ENCODE data around the gene VWCE. TPM values are rescaled to one million over a fixed set of nuclear protein-coding genes. Genes with fewer than 3 reads are reported as not detected.

The VWCE gene
- total and polyA plus RNA-seq, 7 donors = 0.49 to 5.5 (median 0.61) TPM; not detected in 2

- Histone ChIP-seq H3K27ac (peak overlapping the region in 3 of 4 donors; percentile 17 to 59 (median 17)), H3K36me3 (peaks cover 0 to 6% (median 3%) of the 10 kb centered on the region in 4 donors), H3K4me3 (no peak overlapping the region), H3K4me1 (peaks cover 0 to 26% (median 16%) of the 10 kb centered on the region in 4 donors), H3K9me3 (no peaks in the 10 kb centered on the region), H3K27me3 (no peaks in the 10 kb centered on the region)
- WGBS, 2 donors = 29 to 33% methylated on average over 8 of the region's 8 CpGs
- TF ChIP-seq CTCF (IDR thresholded peaks at IDR 0.05) = peak; percentile 68 to 94 (median 86)
- TF ChIP-seq EP300 (IDR thresholded peaks at IDR 0.05) = no peak
- peak in 1 of 4 donors; percentile 15 for TF ChIP-seq POLR2AphosphoS5 (IDR thresholded peaks at IDR 0.05)
- intact Hi-C loops (cut with DNase I) = loop anchor here (10.0 kb wide), 1 partner anchor 432 kb away; the partner anchor contains the start of gene PRPF19
- peak; percentile 88 for DNase-seq
Measured at GRCh38 chr11:61336171-61336935, 41.2 kb upstream of the VWCE start.

- TF ChIP-seq POLR2AphosphoS5 (IDR thresholded peaks at IDR 0.05) (no peak), EP300 (IDR thresholded peaks at IDR 0.05) (no peak), CTCF (IDR thresholded peaks at IDR 0.05) (no peak), POLR2A (IDR thresholded peaks at IDR 0.05) (no peak)
- 84 to 86% methylated on average over 1 of the region's 1 CpG for WGBS, 2 donors
- peaks cover 0 to 32% (median 23%) of the 10 kb centered on the region in 4 donors for H3K4me1 ChIP-seq
- intact Hi-C loops (cut with DNase I) = loop anchor here (10.0 kb wide), 1 partner anchor 431 kb away; the partner anchor contains the start of gene PRPF19
- no peak overlapping the region for H3K4me3 ChIP-seq
- no peaks in the 10 kb centered on the region for H3K9me3 ChIP-seq
- peaks cover 0 to 6% (median 3%) of the 10 kb centered on the region in 4 donors for H3K36me3 ChIP-seq
- H3K27ac ChIP-seq = peak overlapping the region in 1 of 4 donors; percentile 17
- no peak for DNase-seq
- H3K27me3 ChIP-seq = no peaks in the 10 kb centered on the region
Measured at GRCh38 chr11:61335355-61335710, 40.2 kb upstream of the VWCE start.

GRCh38 chr11:61334434-61335354, 39.6 kb upstream of the VWCE start:
- Histone ChIP-seq H3K36me3 (peaks cover 0 to 9% (median 5%) of the 10 kb centered on the region in 4 donors), H3K9me3 (no peaks in the 10 kb centered on the region), H3K4me1 (peaks cover 0 to 32% (median 24%) of the 10 kb centered on the region in 4 donors), H3K4me3 (no peak overlapping the region), H3K27ac (peak overlapping the region in 1 of 4 donors; percentile 92), H3K27me3 (no peaks in the 10 kb centered on the region)
- no peak for TF ChIP-seq POLR2A (IDR thresholded peaks at IDR 0.05)
- WGBS, 2 donors = 83 to 91% methylated on average over 16 of the region's 16 CpGs
- peak; percentile 48 for DNase-seq
- intact Hi-C loops (cut with DNase I) = loop anchor here (10.0 kb wide), 1 partner anchor 430 kb away; the partner anchor contains the start of gene PRPF19

GRCh38 chr11:61333550-61334433, 38.7 kb upstream of the VWCE start:
- no peaks in the 10 kb centered on the region for H3K27me3 ChIP-seq
- peaks cover 0 to 32% (median 24%) of the 10 kb centered on the region in 4 donors for H3K4me1 ChIP-seq
- TF ChIP-seq POLR2AphosphoS5 (IDR thresholded peaks at IDR 0.05) (no peak), EP300 (IDR thresholded peaks at IDR 0.05) (no peak), POLR2A (IDR thresholded peaks at IDR 0.05) (no peak), CTCF (IDR thresholded peaks at IDR 0.05) (no peak)
- peak overlapping the region; percentile 86 to 95 (median 90) for H3K27ac ChIP-seq
- H3K9me3 ChIP-seq = no peaks in the 10 kb centered on the region
- peaks cover 0 to 14% (median 7%) of the 10 kb centered on the region in 4 donors for H3K36me3 ChIP-seq
- DNase-seq = no peak
- intact Hi-C loops (cut with DNase I) = loop anchor here (1.0 to 10.0 kb wide), 2 partner anchors 29 to 429 kb away; partner anchors contain the start of genes PRPF19 and TMEM138
- H3K4me3 ChIP-seq = peak overlapping the region; percentile 79 to 96 (median 92)
- WGBS, 2 donors = 27 to 28% methylated on average over 19 of the region's 19 CpGs
